HepG2 (cell line): Measurements from ENCODE around the gene OSBPL5. TPM values are rescaled to one million over a fixed set of nuclear protein-coding genes. Genes with fewer than 3 reads are reported as not detected.

Source experiments
- ATAC-seq: fragments of 200-7000 bp; cut with Tn5 transposase; 3 replicates; pipeline ENCODE4 v1.9.1; 2020; ENCODE audit warnings: mild to moderate bottlenecking, moderate library complexity
- BruUV-seq: library from RNA; stranded (reverse); fragments of 400-500 nt; replicated peaks from 2 replicates; lab custom pipeline; 2021; lab: Mats Ljungman, UMichigan
- CTCF ChIA-PET: fragments of 300-600 bp; formaldehyde crosslinking; extraction: SDS; loops from one replicate; lab custom pipeline; 2021; ENCODE audit warnings: low total read pairs, inconsistent platforms, low intra/inter-chr PET ratio; lab: Yijun Ruan, JAX
- POLR2A ChIA-PET: fragments of 350-600 bp; sonication (Branson Sonifier 250); formaldehyde crosslinking; loops from one replicate; lab custom pipeline; 2020; ENCODE audit warnings: antibody characterized with exemption, inconsistent platforms; lab: Yijun Ruan, JAX
- DNase-seq: peaks from one replicate; pipeline ENCODE4 v3.0.0-alpha.2; 2015; ENCODE audit warnings: low spot score
- FAIRE-seq: peaks from 3 replicates; lab custom pipeline; 2011; peaks lifted over from hg19 to GRCh38; lab: Jason Lieb, UNC
- H2AFZ ChIP-seq: one replicate; pipeline ENCODE4 v1.6.1; 2011; ENCODE audit warnings: low read length, inconsistent platforms
- H3K27ac ChIP-seq: fragments of 300-600 bp; 3 replicates; pipeline ENCODE4 v1.8.0; 2011; ENCODE audit warnings: mixed run types, mild to moderate bottlenecking, mixed read lengths, low read length, inconsistent platforms; ENCODE audit not compliant: insufficient read depth; ENCODE audit errors: extremely low read length
- H3K27me3 ChIP-seq, 2 experiments: fragments of 200-600 bp in 1 of 2; 2 replicates in 1 of 2; 3 replicates in 1 of 2; pipeline versions ENCODE4 v1.6.0 to v1.8.0; 2011; ENCODE audit warnings: low read length in 2 of 2, mild to moderate bottlenecking in 2 of 2, moderate library complexity in 2 of 2, inconsistent platforms in 1 of 2; ENCODE audit not compliant: insufficient read depth in 2 of 2, control insufficient read depth in 1 of 2
- H3K36me3 ChIP-seq, 2 experiments: fragments of 200-600 bp in 1 of 2; replicated peaks in 1 of 2; 2 replicates in 1 of 2; 3 replicates in 1 of 2; pipeline versions ENCODE4 v1.5.1 to v1.8.0; 2011; ENCODE audit warnings: low read length in 2 of 2, inconsistent platforms in 1 of 2; ENCODE audit not compliant: insufficient read depth in 2 of 2, control insufficient read depth in 1 of 2
- H3K4me1 ChIP-seq: 2 replicates; pipeline ENCODE4 v1.5.1; 2012; ENCODE audit warnings: low read length, inconsistent platforms; ENCODE audit not compliant: insufficient read depth
- H3K4me2 ChIP-seq: 2 replicates; pipeline ENCODE4 v1.6.0; 2011; ENCODE audit warnings: low read depth, low read length, inconsistent platforms
- H3K4me3 ChIP-seq, 3 experiments: fragments of 200-600 bp in 1 of 3; sonication (generic), shearing (Covaris generic) in 1 of 3; replicated peaks in 1 of 3; 2 replicates each; pipeline ENCODE4 v1.5.1; 2011 to 2016; ENCODE audit warnings: low read length in 3 of 3, inconsistent platforms in 2 of 3, low read depth in 2 of 3, mild to moderate bottlenecking in 2 of 3, control low read depth in 1 of 3, mixed read lengths in 1 of 3; ENCODE audit not compliant: insufficient read depth in 1 of 3
- H3K79me2 ChIP-seq: one replicate; pipeline ENCODE4 v1.6.1; 2011; ENCODE audit warnings: low read length, inconsistent platforms; ENCODE audit not compliant: insufficient read depth
- H3K9ac ChIP-seq: 2 replicates; pipeline ENCODE4 v1.6.0; 2011; ENCODE audit warnings: mild to moderate bottlenecking, low read depth, low read length, inconsistent platforms; ENCODE audit not compliant: insufficient read depth
- H3K9me3 ChIP-seq: 2 replicates; pipeline ENCODE4 v1.5.1; 2012; ENCODE audit warnings: mild to moderate bottlenecking, low read length
- H4K20me1 ChIP-seq: 2 replicates; pipeline ENCODE4 v1.6.0; 2011; ENCODE audit warnings: inconsistent platforms, mild to moderate bottlenecking, low read length, moderate library complexity; ENCODE audit not compliant: insufficient read depth
- IRF9 ChIP-seq: sonication (generic); formaldehyde crosslinking; IDR thresholded peaks from 2 replicates; pipeline ENCODE4 v1.8.0; 2022; ENCODE audit warnings: missing genetic modification reagents, mild to moderate bottlenecking, borderline replicate concordance
- REXO4 ChIP-seq: sonication (generic); formaldehyde crosslinking; IDR thresholded peaks from 2 replicates; pipeline ENCODE4 v1.8.0; 2022; ENCODE audit warnings: missing genetic modification reagents, mild to moderate bottlenecking, borderline replicate concordance
- RFXANK ChIP-seq: IDR thresholded peaks from 2 replicates; pipeline ENCODE4 v1.6.1; 2016
- TCF7 ChIP-seq: sonication (generic); IDR thresholded peaks from 2 replicates; pipeline ENCODE4 v1.6.1; 2016; ENCODE audit warnings: antibody characterized with exemption, low read depth
- ZFP36 ChIP-seq: fragments of 150-350 bp; IDR thresholded peaks from 2 replicates; pipeline ENCODE4 v1.6.1; 2018; ENCODE audit warnings: borderline replicate concordance, low read length, low read depth; ENCODE audit not compliant: partially characterized antibody
- ZNF292 ChIP-seq: sonication (generic); formaldehyde crosslinking; IDR thresholded peaks from 2 replicates; pipeline ENCODE4 v1.8.1; 2022; ENCODE audit warnings: mild to moderate bottlenecking, low read depth, missing genetic modification reagents, borderline replicate concordance
- ZNF597 ChIP-seq: sonication (generic); formaldehyde crosslinking; IDR thresholded peaks from 2 replicates; pipeline ENCODE4 v1.5.0; 2020; ENCODE audit warnings: missing genetic modification reagents
- ZSCAN12 ChIP-seq: sonication (generic); formaldehyde crosslinking; IDR thresholded peaks from 2 replicates; pipeline ENCODE4 v1.9.0; 2021; ENCODE audit warnings: mild to moderate bottlenecking, missing genetic modification reagents
- WGBS: methylation state at CpG from one replicate; pipeline ENCODE4 v1.1.6; 2017; ENCODE audit warnings: low lambda C conversion rate; 5-methylcytosine and 5-hydroxymethylcytosine counted together
- in situ Hi-C: cut with HindIII; loops from 2 replicates; pipeline ENCODE4 v1.10.0; 2017; ENCODE audit warnings: low pct_unique_long_range_greater_than_20kb; ENCODE audit not compliant: extremely low pct_ligation_motif_present
- intact Hi-C: fragments of 100-400 bp; cut with micrococcal nuclease; formaldehyde crosslinking; loops from one replicate; pipeline ENCODE4 v1.10.0; 2022; ENCODE audit not compliant: unreplicated experiment
- polyA plus RNA-seq, 8 experiments: library from polyadenylated mRNA; depleted of rRNA in 3 of 8; stranded (reverse) in 7 of 8; unstranded in 1 of 8; fragments of >200 nt; fragmentation: Illumina TruSeq in 4 of 8; extraction: Trizol in 4 of 8; gene quantifications; 2 replicates each; pipeline versions ENCODE4 v1.2.1 to v1.2.3, GENCODE V29; 2011 to 2016; ENCODE audit warnings: low read depth in 4 of 8, missing spikeins in 1 of 8, mixed read lengths in 1 of 8; ENCODE audit not compliant: insufficient read depth in 1 of 8
- total RNA-seq, 5 experiments: library from RNA; depleted of rRNA; stranded (reverse); fragments of >200 nt; fragmentation: Illumina TruSeq; extraction: Trizol; gene quantifications; 2 replicates each; pipeline ENCODE4 v1.2.3, GENCODE V29; 2016; ENCODE audit warnings: low read depth in 1 of 5

OSBPL5 gene
- total and polyA plus RNA-seq, 2 of the 13 experiments (the other 11 are each of a cell fraction or from before 2014, with no cell fraction given), result not detected

GRCh38 chr11:3109434-3109833 is 55.7 kb downstream of the OSBPL5 start:
- H3K4me3 ChIP-seq, result no peak overlapping the region
- DNase-seq (no peak), ATAC-seq (no peak), FAIRE-seq (no peak)
- POLR2A ChIA-PET, result no interaction called here
- no peak overlapping the region for H3K27ac ChIP-seq
- H3K9me3 ChIP-seq, result peaks cover 8% of the 10 kb centered on the region
- no peak overlapping the region for H3K9ac ChIP-seq
- WGBS, result 40% methylated on average over 7 of the region's 7 CpGs
- no peaks in the 10 kb centered on the region for H4K20me1 ChIP-seq
- H3K4me2 ChIP-seq, result no peak overlapping the region
- no peaks in the 10 kb centered on the region for H3K79me2 ChIP-seq
- no peak overlapping the region for H2AFZ ChIP-seq
- H3K4me1 ChIP-seq, result no peaks in the 10 kb centered on the region
- intact Hi-C loops, result no loop called here
- CTCF ChIA-PET, result interaction anchor here (1.4 kb wide), 1 partner anchor 108 kb away, joined by 6 read pairs; no protein-coding TSS in a partner anchor
- in situ Hi-C loops, result loop anchor here (10.0 kb wide), 1 partner anchor 105 kb away; the partner anchor contains the start of gene MRGPRG
- no peaks in the 10 kb centered on the region for H3K36me3 ChIP-seq
- H3K27me3 ChIP-seq, result peaks cover 15 to 43% of the 10 kb centered on the region in 2 experiments
- TF ChIP-seq ZNF597, result no peak
- no peak for TF ChIP-seq TCF7
- no peak for TF ChIP-seq IRF9
- no peak for TF ChIP-seq ZSCAN12 (CRISPR knock-in tag)
- TF ChIP-seq ZNF292 (CRISPR knock-in tag), result no peak
- TF ChIP-seq ZFP36, result no peak
- no peak for TF ChIP-seq REXO4 (CRISPR knock-in tag)
- no peak for TF ChIP-seq RFXANK (CRISPR knock-in tag)
- no TSS peak for BruUV-seq
